Neural cell (in vitro differentiated cells): ENCODE results near the gene MRPL52. TPM values are rescaled to one million over a fixed set of nuclear protein-coding genes. Genes with fewer than 3 reads are reported as not detected.

Experiments used
- H2AFZ ChIP-seq: fragments of 200-600, 300-800 bp; sonication (generic), shearing (Covaris generic); 2 replicates; pipeline ENCODE4 v1.6.0; 2014; ENCODE audit warnings: low read depth, mild to moderate bottlenecking, antibody characterized with exemption, low read length, moderate library complexity
- H3F3A ChIP-seq: fragments of 200-600 bp; shearing (Covaris generic); 2 replicates; pipeline ENCODE4 v1.6.1; 2016; ENCODE audit warnings: mild to moderate bottlenecking, moderate library complexity, mixed read lengths, antibody characterized with exemption, low read length; ENCODE audit not compliant: insufficient read depth, poor library complexity, severe bottlenecking
- H3K27ac ChIP-seq: fragments of 200-600, 300-800 bp; sonication (generic), shearing (Covaris generic); 2 replicates; pipeline ENCODE4 v1.5.1; 2014; ENCODE audit warnings: mild to moderate bottlenecking, low read length, moderate library complexity
- H3K27me3 ChIP-seq: fragments of 300-800, 200-600 bp; sonication (generic), shearing (Covaris generic); 2 replicates; pipeline ENCODE4 v1.6.0; 2014; ENCODE audit warnings: mild to moderate bottlenecking, low read depth, low read length, moderate library complexity; ENCODE audit not compliant: insufficient read depth
- H3K36me3 ChIP-seq: fragments of 300-800, 200-600 bp; sonication (generic), shearing (Covaris generic); 2 replicates; pipeline ENCODE4 v1.5.1; 2014; ENCODE audit warnings: mild to moderate bottlenecking, antibody characterized with exemption, low read length, moderate library complexity; ENCODE audit not compliant: insufficient read depth
- H3K4me2 ChIP-seq: fragments of 300-800, 200-600 bp; sonication (generic), shearing (Covaris generic); 2 replicates; pipeline ENCODE4 v1.6.0; 2014; ENCODE audit warnings: mild to moderate bottlenecking, low read length
- H3K4me3 ChIP-seq: fragments of 300-800, 200-600 bp; sonication (generic), shearing (Covaris generic); 2 replicates; pipeline ENCODE4 v1.5.1; 2014; ENCODE audit warnings: mild to moderate bottlenecking, low read length, moderate library complexity
- H3K79me2 ChIP-seq: fragments of 200-600 bp; shearing (Covaris generic); replicated peaks from 2 replicates; pipeline ENCODE4 v1.6.0; 2014; ENCODE audit warnings: mild to moderate bottlenecking, low read length, moderate library complexity; ENCODE audit not compliant: insufficient read depth
- H3K9ac ChIP-seq: fragments of 300-800, 200-600 bp; sonication (generic), shearing (Covaris generic); 2 replicates; pipeline ENCODE4 v1.6.1; 2016; ENCODE audit warnings: mild to moderate bottlenecking, low read length, mixed read lengths
- H3K9me2 ChIP-seq: fragments of 200-600 bp; shearing (Covaris generic); 2 replicates; pipeline ENCODE4 v1.6.1; 2016; ENCODE audit warnings: mild to moderate bottlenecking, low read length, mixed read lengths; ENCODE audit not compliant: insufficient read depth
- H3K9me3 ChIP-seq: fragments of 200-600, 300-800 bp; sonication (generic), shearing (Covaris generic); 2 replicates; pipeline ENCODE4 v1.6.1; 2016; ENCODE audit warnings: mild to moderate bottlenecking, mixed run types, low read length, moderate library complexity, mixed read lengths
- H4K20me1 ChIP-seq: fragments of 200-600 bp; shearing (Covaris generic); 2 replicates; pipeline ENCODE4 v1.6.1; 2016; ENCODE audit warnings: mild to moderate bottlenecking, mixed run types; ENCODE audit not compliant: insufficient read depth
- EP300 ChIP-seq: fragments of 450-650 bp; conservative IDR thresholded peaks from 2 replicates; pipeline ENCODE4 v1.6.1; 2014; ENCODE audit warnings: antibody characterized with exemption, mild to moderate bottlenecking, moderate library complexity; ENCODE audit not compliant: poor library complexity, severe bottlenecking
- EZH2 ChIP-seq: fragments of 200-600, 300-800 bp; shearing (Covaris generic), sonication (generic); IDR thresholded peaks from 2 replicates; pipeline ENCODE4 v1.6.1; 2014; ENCODE audit warnings: antibody characterized with exemption, low read length, borderline replicate concordance, mild to moderate bottlenecking; ENCODE audit not compliant: insufficient read depth, poor library complexity, severe bottlenecking
- MXI1 ChIP-seq: fragments of 450-650 bp; conservative IDR thresholded peaks from 2 replicates; pipeline ENCODE4 v1.6.1; 2014; ENCODE audit warnings: antibody characterized with exemption, mild to moderate bottlenecking; ENCODE audit not compliant: poor library complexity, severe bottlenecking
- POLR2AphosphoS5 ChIP-seq: IDR thresholded peaks from 2 replicates; pipeline ENCODE4 v1.6.1; 2012
- RAD21 ChIP-seq: fragments of 450-650 bp; conservative IDR thresholded peaks from 2 replicates; pipeline ENCODE4 v1.6.1; 2014; ENCODE audit warnings: antibody characterized with exemption, mild to moderate bottlenecking, moderate library complexity
- SMC3 ChIP-seq: fragments of 450-650 bp; conservative IDR thresholded peaks from 2 replicates; pipeline ENCODE4 v1.6.1; 2014; ENCODE audit warnings: antibody characterized with exemption, mild to moderate bottlenecking, moderate library complexity; ENCODE audit not compliant: poor library complexity
- TAF1 ChIP-seq: IDR thresholded peaks from 2 replicates; pipeline ENCODE4 v1.6.1; 2012; ENCODE audit warnings: low read depth
- polyA plus RNA-seq: library from polyadenylated mRNA; depleted of rRNA; stranded (reverse); fragments of >200 nt; gene quantifications from 2 replicates; pipeline ENCODE4 v1.2.3, GENCODE V29; 2014
- TF ChIP-seq, protein P1 (sequence below): fragments of 450-650 bp; IDR thresholded peaks from 2 replicates; pipeline ENCODE4 v1.5.1; 2014; ENCODE audit warnings: antibody characterized with exemption, mild to moderate bottlenecking, moderate library complexity; ENCODE audit not compliant: poor library complexity, severe bottlenecking
- TF ChIP-seq, protein P2 (sequence below): IDR thresholded peaks from 2 replicates; pipeline ENCODE4 v1.6.1; 2012; ENCODE audit warnings: borderline replicate concordance

The MRPL52 gene
- polyA plus RNA-seq, 1 donor from 2014 or later = 161 TPM

DNA sequence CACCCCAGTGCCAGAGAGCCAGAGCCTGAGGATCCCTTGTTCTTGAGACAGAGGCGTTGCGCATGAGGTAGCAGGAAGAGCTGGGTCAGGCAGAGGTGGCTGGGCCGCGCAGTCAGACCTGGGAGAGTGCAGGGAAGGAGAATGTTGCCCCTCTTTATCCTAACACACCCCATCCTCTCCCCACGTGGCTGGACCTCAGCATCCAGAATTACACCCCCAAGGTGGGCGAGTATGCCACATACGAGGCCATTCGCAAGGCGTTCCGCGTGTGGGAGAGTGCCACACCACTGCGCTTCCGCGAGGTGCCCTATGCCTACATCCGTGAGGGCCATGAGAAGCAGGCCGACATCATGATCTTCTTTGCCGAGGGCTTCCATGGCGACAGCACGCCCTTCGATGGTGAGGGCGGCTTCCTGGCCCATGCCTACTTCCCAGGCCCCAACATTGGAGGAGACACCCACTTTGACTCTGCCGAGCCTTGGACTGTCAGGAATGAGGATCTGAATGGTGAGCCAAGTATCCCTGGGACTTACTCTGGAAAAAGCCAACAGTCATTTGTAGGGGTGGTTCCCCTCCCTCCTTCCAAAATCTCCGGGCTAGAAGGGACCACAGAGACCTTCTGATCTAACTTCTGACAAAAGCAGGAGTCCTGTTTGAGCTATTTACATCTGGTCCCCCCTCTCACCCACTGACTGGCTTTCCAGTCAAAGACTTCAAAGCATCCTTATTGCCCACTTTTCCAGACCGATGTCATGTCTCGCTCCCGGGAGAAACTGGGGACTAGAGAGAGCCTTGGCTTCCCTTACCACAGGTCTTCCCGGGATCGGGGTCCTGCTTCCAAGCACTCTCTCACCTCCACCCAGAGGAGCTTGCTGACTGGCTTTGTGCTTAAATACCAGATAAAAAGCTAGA, 12.8 kb downstream of the MRPL52 start:
- Histone ChIP-seq H3K27ac (no peak overlapping the region), H3K27me3 (peaks cover 15% of the 10 kb centered on the region), H3K4me3 (no peak overlapping the region), H3K9me3 (no peaks in the 10 kb centered on the region), H3K9ac (no peak overlapping the region), H3K9me2 (no peaks in the 10 kb centered on the region), H3K36me3 (no peaks in the 10 kb centered on the region), H3K4me2 (no peak overlapping the region), H3K79me2 (no peaks in the 10 kb centered on the region), H3F3A (no peaks in the 10 kb centered on the region), H4K20me1 (no peaks in the 10 kb centered on the region), H2AFZ (no peak overlapping the region)
- TF ChIP-seq MXI1 (no peak), EZH2 (no peak), RAD21 (no peak), SMC3 (no peak), TAF1 (no peak), POLR2AphosphoS5 (no peak), EP300 (no peak)
- TF ChIP-seq, protein P1, sequence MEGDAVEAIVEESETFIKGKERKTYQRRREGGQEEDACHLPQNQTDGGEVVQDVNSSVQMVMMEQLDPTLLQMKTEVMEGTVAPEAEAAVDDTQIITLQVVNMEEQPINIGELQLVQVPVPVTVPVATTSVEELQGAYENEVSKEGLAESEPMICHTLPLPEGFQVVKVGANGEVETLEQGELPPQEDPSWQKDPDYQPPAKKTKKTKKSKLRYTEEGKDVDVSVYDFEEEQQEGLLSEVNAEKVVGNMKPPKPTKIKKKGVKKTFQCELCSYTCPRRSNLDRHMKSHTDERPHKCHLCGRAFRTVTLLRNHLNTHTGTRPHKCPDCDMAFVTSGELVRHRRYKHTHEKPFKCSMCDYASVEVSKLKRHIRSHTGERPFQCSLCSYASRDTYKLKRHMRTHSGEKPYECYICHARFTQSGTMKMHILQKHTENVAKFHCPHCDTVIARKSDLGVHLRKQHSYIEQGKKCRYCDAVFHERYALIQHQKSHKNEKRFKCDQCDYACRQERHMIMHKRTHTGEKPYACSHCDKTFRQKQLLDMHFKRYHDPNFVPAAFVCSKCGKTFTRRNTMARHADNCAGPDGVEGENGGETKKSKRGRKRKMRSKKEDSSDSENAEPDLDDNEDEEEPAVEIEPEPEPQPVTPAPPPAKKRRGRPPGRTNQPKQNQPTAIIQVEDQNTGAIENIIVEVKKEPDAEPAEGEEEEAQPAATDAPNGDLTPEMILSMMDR = no peak
- TF ChIP-seq, protein P2, sequence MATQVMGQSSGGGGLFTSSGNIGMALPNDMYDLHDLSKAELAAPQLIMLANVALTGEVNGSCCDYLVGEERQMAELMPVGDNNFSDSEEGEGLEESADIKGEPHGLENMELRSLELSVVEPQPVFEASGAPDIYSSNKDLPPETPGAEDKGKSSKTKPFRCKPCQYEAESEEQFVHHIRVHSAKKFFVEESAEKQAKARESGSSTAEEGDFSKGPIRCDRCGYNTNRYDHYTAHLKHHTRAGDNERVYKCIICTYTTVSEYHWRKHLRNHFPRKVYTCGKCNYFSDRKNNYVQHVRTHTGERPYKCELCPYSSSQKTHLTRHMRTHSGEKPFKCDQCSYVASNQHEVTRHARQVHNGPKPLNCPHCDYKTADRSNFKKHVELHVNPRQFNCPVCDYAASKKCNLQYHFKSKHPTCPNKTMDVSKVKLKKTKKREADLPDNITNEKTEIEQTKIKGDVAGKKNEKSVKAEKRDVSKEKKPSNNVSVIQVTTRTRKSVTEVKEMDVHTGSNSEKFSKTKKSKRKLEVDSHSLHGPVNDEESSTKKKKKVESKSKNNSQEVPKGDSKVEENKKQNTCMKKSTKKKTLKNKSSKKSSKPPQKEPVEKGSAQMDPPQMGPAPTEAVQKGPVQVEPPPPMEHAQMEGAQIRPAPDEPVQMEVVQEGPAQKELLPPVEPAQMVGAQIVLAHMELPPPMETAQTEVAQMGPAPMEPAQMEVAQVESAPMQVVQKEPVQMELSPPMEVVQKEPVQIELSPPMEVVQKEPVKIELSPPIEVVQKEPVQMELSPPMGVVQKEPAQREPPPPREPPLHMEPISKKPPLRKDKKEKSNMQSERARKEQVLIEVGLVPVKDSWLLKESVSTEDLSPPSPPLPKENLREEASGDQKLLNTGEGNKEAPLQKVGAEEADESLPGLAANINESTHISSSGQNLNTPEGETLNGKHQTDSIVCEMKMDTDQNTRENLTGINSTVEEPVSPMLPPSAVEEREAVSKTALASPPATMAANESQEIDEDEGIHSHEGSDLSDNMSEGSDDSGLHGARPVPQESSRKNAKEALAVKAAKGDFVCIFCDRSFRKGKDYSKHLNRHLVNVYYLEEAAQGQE = no peak

DNA sequence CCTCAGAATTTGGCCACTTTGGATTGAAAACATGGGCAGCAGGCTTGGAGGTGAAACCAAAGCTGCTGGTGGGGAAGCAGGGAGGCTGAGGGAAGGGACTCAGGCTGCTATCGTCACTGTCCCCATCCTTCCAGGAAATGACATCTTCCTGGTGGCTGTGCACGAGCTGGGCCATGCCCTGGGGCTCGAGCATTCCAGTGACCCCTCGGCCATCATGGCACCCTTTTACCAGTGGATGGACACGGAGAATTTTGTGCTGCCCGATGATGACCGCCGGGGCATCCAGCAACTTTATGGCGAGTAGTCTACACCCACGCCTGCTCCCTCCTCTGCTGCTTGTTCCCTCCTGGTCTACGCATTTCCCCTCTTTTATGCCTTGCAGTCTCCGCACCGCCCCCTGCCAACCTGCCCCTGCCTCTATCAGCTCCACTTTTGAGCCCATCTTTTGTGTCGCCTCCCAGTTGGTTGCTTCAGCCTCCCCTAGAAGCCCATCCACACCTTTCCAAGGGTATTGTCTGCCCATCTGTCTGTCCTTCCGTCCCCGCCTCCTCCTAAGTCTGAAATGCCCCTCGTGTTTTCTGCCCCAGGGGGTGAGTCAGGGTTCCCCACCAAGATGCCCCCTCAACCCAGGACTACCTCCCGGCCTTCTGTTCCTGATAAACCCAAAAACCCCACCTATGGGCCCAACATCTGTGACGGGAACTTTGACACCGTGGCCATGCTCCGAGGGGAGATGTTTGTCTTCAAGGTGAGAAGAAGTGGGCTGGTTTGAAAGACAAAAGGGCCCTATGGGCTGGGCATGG, 13.6 kb downstream of the MRPL52 start:
- no peaks in the 10 kb centered on the region for H4K20me1 ChIP-seq
- H3K27me3 ChIP-seq = peaks cover 6% of the 10 kb centered on the region
- H3K9me2 ChIP-seq = no peaks in the 10 kb centered on the region
- no peaks in the 10 kb centered on the region for H3K79me2 ChIP-seq
- no peak overlapping the region for H2AFZ ChIP-seq
- H3K9me3 ChIP-seq = no peaks in the 10 kb centered on the region
- no peaks in the 10 kb centered on the region for H3K36me3 ChIP-seq
- H3K27ac ChIP-seq = no peak overlapping the region
- TF ChIP-seq, protein P1 = no peak
- no peak for TF ChIP-seq EP300
- no peak for TF ChIP-seq POLR2AphosphoS5
- TF ChIP-seq, protein P2 = no peak
- no peak overlapping the region for H3K9ac ChIP-seq
- H3F3A ChIP-seq = no peaks in the 10 kb centered on the region
- no peak overlapping the region for H3K4me2 ChIP-seq
- H3K4me3 ChIP-seq = no peak overlapping the region
